ENCODE results near the gene TEX22.

DNA sequence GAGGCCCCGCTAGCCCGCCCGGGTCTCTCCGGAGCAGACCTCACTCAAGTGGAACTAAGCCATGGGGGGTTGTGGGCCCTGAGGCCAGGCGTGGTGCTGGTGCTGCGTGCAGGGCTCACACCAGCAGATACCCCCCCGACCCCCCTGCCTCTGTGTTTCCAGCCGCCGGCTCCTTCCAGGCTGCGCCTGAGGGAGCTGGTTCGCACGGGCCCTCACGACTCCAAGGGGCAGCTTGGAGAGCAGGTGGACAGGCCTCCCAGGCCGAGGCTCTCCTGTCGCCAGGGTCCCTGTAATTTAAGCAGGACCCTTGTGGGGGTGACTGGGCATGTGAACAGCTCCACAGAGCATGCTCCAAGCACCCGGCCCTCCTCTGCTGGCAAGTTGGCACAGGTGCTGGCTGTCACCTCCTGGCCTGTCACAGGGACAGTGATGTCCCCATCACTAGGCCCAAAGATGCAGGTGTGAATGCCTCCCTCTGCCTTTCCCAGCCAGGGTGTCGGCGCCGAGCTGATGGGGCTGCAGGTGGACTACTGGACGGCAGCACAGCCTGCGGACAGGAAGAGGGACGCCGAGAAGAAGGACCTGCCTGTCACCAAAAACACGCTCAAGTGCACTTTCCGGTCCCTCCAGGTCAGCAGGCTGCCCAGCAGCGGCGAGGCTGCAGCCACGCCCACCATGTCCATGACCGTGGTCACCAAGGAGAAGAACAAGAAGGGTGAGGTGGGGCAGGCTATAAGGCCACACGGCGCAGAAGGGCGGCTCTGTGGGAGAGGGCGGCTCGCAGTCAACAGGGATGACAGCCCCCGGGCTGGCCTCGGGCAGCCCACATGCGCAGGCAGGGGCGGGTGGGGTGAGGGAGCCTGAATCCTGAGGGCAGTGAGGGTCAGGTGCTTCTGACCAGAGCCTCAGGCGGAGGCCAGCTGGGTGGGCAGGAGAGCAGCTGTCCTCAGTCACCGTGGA lies 5.9 kb upstream of the TEX22 start:
- TF ChIP-seq, protein P1, sequence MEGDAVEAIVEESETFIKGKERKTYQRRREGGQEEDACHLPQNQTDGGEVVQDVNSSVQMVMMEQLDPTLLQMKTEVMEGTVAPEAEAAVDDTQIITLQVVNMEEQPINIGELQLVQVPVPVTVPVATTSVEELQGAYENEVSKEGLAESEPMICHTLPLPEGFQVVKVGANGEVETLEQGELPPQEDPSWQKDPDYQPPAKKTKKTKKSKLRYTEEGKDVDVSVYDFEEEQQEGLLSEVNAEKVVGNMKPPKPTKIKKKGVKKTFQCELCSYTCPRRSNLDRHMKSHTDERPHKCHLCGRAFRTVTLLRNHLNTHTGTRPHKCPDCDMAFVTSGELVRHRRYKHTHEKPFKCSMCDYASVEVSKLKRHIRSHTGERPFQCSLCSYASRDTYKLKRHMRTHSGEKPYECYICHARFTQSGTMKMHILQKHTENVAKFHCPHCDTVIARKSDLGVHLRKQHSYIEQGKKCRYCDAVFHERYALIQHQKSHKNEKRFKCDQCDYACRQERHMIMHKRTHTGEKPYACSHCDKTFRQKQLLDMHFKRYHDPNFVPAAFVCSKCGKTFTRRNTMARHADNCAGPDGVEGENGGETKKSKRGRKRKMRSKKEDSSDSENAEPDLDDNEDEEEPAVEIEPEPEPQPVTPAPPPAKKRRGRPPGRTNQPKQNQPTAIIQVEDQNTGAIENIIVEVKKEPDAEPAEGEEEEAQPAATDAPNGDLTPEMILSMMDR (conservative IDR thresholded peaks at IDR 0.05; ENCODE audit: low read length): no peak
- no peak for TF ChIP-seq EZH2phosphoT487 (IDR thresholded peaks at IDR 0.05; ENCODE audit: borderline replicate concordance)

Measured in Loucy (cell line).